Sigmoid colon (tissue), 4 donors: ENCODE data around the gene CCDC184.

Source experiments
- POLR2A ChIP-seq, 2 donors: fragments of 450-650 bp; IDR thresholded peaks; one replicate each; pipeline ENCODE4 v1.6.1; 2016; ENCODE audit warnings: antibody characterized with exemption in 2 of 2, mild to moderate bottlenecking in 2 of 2, moderate library complexity in 2 of 2
- POLR2AphosphoS5 ChIP-seq, 4 donors: sonication (generic); formaldehyde crosslinking; IDR thresholded peaks; one replicate each; pipeline ENCODE4 v1.6.1; 2017; ENCODE audit warnings: antibody characterized with exemption in 4 of 4
- TF ChIP-seq, protein P1 (sequence below), 4 experiments: fragments of 450-650 bp in 3 of 4; fragments of 200-600 bp in 1 of 4; IDR thresholded peaks; one replicate each; pipeline ENCODE4 v1.5.1; 2016 to 2019; ENCODE audit warnings: antibody characterized with exemption in 4 of 4, mild to moderate bottlenecking in 3 of 4, moderate library complexity in 2 of 4

DNA sequence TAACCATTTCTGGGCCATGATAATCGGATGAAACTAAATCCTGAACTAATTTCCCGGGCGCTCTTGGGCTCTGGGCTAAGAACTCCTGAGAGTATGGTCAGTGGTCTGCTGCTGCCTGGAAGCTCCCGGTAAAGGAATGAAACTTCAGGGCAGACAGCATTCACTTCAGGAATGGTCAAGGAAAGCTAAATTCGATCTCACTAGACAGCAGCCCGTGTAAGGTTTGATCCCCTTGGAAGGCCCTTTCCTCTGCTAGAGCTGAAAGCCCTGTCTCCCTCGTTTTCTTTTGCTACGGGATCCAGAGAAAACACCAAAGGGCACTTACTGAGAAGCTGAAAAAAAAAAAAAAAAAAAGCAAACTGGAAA, 26.8 kb upstream of the CCDC184 start:
- TF ChIP-seq, protein P1, sequence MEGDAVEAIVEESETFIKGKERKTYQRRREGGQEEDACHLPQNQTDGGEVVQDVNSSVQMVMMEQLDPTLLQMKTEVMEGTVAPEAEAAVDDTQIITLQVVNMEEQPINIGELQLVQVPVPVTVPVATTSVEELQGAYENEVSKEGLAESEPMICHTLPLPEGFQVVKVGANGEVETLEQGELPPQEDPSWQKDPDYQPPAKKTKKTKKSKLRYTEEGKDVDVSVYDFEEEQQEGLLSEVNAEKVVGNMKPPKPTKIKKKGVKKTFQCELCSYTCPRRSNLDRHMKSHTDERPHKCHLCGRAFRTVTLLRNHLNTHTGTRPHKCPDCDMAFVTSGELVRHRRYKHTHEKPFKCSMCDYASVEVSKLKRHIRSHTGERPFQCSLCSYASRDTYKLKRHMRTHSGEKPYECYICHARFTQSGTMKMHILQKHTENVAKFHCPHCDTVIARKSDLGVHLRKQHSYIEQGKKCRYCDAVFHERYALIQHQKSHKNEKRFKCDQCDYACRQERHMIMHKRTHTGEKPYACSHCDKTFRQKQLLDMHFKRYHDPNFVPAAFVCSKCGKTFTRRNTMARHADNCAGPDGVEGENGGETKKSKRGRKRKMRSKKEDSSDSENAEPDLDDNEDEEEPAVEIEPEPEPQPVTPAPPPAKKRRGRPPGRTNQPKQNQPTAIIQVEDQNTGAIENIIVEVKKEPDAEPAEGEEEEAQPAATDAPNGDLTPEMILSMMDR (IDR thresholded peaks at IDR 0.05), result no peak
- TF ChIP-seq POLR2A (IDR thresholded peaks at IDR 0.05) (no peak), POLR2AphosphoS5 (IDR thresholded peaks at IDR 0.05) (no peak)
